Skeletal muscle tissue (tissue), 4 donors: Measurements from ENCODE around the gene CPA5. TPM values are rescaled to one million over a fixed set of nuclear protein-coding genes. Genes with fewer than 3 reads are reported as not detected.

Source experiments
- H3K27ac ChIP-seq: one replicate; pipeline ENCODE4 v1.7.0; 2013; ENCODE audit warnings: mild to moderate bottlenecking, low read depth, low read length, inconsistent platforms
- H3K27me3 ChIP-seq, 3 donors: one replicate each; pipeline ENCODE4 v1.7.0; 2013; ENCODE audit warnings: low read length in 3 of 3; ENCODE audit not compliant: control insufficient read depth in 3 of 3, insufficient read depth in 3 of 3
- H3K36me3 ChIP-seq, 3 donors: one replicate each; pipeline ENCODE4 v1.7.0; 2013; ENCODE audit warnings: low read length in 3 of 3; ENCODE audit not compliant: control insufficient read depth in 3 of 3, insufficient read depth in 3 of 3
- H3K4me1 ChIP-seq, 3 donors: one replicate each; pipeline ENCODE4 v1.7.0; 2013; ENCODE audit warnings: low read length in 3 of 3, mild to moderate bottlenecking in 3 of 3; ENCODE audit not compliant: control insufficient read depth in 3 of 3, insufficient read depth in 3 of 3
- H3K4me3 ChIP-seq, 3 donors: one replicate each; pipeline ENCODE4 v1.7.0; 2013; ENCODE audit warnings: low read length in 3 of 3
- H3K9ac ChIP-seq, 3 donors: one replicate each; pipeline ENCODE4 v1.7.0; 2013; ENCODE audit warnings: low read length in 3 of 3, mild to moderate bottlenecking in 3 of 3, moderate library complexity in 2 of 3, low read depth in 1 of 3
- H3K9me3 ChIP-seq, 3 donors: one replicate each; pipeline ENCODE4 v1.7.0; 2013; ENCODE audit warnings: low read length in 3 of 3; ENCODE audit not compliant: control insufficient read depth in 3 of 3
- total RNA-seq: library from RNA; depleted of rRNA; stranded (reverse); fragments of >200 nt; gene quantifications from one replicate; pipeline ENCODE4 v1.2.3, GENCODE V29; 2014
- donor health status: Osteomylitis.

The CPA5 gene
- total RNA-seq, 1 donor from 2014 or later = not detected

DNA sequence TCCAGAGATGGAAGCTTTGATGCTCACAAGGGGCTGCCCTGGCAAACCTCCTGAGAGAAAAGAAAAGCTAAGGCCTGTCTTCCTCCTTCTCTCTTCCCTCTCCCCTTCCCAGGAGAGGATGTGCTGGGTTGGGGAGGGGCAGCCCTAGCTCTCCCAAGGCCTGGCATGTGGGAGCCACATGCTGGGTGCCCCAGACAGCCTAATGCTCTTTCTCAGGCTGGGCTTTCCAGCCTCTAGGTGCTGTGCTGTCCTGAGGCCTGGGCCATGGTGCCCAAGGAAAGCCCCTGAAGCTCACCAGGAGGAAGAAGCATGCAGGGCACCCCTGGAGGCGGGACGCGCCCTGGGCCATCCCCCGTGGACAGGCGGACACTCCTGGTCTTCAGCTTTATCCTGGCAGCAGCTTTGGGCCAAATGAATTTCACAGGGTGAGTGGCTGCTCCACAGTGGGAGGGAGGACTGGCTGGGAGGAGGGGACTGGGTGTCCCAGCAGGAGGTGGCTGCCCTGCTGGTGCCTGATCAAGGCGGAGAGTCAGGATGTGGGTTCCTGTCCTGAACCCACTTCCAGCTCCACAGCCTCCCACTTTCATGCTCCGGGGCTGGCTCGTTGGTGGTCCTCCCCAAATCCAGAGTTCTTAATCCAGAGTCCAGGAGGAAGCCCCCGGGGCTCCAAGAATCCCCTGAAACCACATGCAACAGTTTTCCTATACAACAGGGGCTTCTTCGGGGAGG is 1.7 kb downstream of the CPA5 start:
- Histone ChIP-seq H3K36me3 (no peaks in the 10 kb centered on the region), H3K4me3 (no peak overlapping the region), H3K4me1 (peaks cover under 1 to 12% (median 11%) of the 10 kb centered on the region in 3 donors), H3K9me3 (no peaks in the 10 kb centered on the region), H3K27ac (no peak overlapping the region), H3K27me3 (peaks cover 0 to 9% (median 5%) of the 10 kb centered on the region in 3 donors), H3K9ac (no peak overlapping the region)

DNA sequence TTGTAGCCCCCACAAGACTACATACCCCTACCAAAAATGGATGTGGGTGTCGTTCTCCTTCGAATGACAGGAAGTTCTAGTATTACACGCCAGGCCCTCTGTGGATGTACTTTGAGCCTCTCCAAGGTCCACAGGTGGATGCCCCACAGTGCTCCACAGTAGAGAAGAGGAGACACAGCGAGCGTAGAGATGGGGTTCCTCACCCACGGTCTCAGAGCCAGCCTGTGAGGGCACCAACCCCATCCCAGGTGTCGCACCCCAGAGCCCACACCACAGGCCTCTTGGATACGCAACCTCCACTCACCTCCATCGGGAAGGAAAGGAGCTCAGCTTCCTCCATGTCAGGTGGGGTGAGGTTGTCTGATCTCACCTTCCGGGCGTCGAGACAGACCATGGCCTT is 2.3 kb downstream of the CPA5 start:
- no peaks in the 10 kb centered on the region for H3K36me3 ChIP-seq
- no peaks in the 10 kb centered on the region for H3K9me3 ChIP-seq
- H3K9ac ChIP-seq = no peak overlapping the region
- no peak overlapping the region for H3K27ac ChIP-seq
- peaks cover 5 to 16% (median 15%) of the 10 kb centered on the region in 3 donors for H3K4me1 ChIP-seq
- H3K27me3 ChIP-seq = peaks cover 3 to 15% (median 11%) of the 10 kb centered on the region in 3 donors
- no peak overlapping the region for H3K4me3 ChIP-seq

DNA sequence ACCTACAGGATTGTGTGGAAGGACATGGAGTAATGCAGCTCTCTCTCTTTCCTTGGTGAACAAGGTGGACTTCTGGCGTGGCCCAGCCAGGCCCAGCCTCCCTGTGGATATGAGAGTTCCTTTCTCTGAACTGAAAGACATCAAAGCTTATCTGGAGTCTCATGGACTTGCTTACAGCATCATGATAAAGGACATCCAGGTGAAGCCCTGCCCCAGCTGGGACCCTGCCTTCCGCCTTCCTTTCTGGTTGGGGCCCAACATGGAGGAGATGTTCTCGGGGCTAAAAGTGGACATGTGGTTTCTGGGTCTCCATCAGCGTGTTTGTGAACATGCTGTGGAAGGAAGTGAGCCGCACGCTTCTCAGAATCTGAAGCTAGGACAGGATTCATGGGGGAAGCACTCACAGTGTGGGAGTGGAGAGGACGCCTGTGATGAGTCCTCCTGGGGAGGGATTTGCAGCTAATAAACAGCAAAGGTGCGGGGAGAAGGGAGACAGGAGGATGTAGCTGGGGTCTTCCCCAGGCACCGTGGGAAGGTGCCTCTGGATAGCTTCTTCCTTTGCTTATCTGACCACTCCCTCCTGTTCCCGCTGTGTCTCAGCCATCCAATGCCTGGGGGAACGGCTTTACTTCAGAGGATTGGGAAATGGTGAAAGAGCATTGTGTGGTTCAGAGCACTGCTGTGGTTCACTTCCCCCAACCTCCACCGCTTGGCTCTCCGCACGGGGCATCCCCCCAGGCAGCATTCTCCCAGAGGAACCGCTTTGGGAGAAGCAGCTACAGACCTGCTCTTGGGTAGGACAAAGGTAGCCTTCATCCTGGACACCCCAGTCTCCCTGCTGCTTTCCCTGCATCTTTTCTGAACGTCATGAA is 5.5 kb downstream of the CPA5 start:
- H3K36me3 ChIP-seq = no peaks in the 10 kb centered on the region
- peaks cover 9 to 25% (median 19%) of the 10 kb centered on the region in 3 donors for H3K4me1 ChIP-seq
- peaks cover 3 to 20% (median 12%) of the 10 kb centered on the region in 3 donors for H3K27me3 ChIP-seq
- H3K27ac ChIP-seq = peak overlapping the region; percentile 68
- H3K9me3 ChIP-seq = no peaks in the 10 kb centered on the region
- no peak overlapping the region for H3K4me3 ChIP-seq
- H3K9ac ChIP-seq = no peak overlapping the region

DNA sequence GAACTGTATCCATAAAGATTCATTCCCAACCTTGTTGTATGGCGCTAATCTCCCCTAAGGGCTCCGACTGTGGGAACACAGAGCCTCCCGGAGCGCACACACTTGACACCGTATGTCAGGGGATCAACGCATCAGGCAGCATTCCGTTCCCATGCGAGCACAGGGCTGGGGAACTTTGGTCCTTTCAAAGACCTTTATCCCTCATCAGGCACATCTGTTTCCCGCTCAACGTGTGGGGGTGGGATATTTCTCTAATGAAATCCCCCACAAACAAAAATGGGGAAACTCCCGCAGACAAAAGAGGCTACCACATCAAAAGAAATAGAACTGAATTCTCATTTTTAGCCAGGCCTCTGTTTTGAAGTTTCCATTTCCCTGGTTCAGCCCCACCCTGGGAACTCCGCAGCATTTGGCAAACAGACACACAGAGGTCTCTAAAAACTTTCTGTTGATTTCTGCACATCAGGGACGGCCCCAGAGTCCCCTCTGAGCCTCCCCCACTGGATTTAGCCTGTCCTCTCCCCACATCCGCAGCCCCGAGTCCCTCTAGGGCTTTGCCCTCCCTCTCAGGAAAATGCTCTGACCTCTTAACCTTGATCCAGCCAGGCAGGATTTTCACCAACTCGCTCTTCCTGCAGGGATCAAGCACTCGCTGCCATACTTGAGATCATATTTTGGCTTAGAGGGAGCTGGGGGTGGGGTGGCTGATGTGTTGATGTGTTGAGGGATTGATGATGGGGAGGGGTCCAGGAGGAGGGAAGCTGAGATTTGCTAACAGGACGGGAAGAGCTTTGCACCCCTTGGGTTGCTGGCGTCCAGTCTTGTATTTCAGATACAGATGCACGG is 6.6 kb downstream of the CPA5 start:
- Histone ChIP-seq H3K36me3 (no peaks in the 10 kb centered on the region), H3K4me1 (peaks cover 13 to 31% (median 24%) of the 10 kb centered on the region in 3 donors), H3K9ac (peak overlapping the region in 1 of 3 donors; percentile 16), H3K27me3 (peaks cover 3 to 20% (median 12%) of the 10 kb centered on the region in 3 donors), H3K27ac (peak overlapping the region; percentile 68), H3K9me3 (no peaks in the 10 kb centered on the region), H3K4me3 (no peak overlapping the region)

DNA sequence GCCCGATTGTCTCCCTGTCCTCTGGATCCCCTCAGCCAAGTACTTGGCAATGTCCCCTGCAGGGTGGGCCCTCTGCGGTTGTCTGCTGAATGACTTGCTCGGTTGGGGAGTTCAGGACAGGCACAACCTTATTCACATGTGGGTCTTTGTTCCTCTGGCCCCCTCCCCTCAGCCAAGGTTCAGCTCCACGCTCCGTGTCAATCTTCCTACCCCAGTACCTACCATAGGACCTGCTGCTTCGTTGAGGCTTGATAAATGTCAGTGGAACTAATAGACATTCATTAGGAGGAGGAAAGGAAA is 7.1 kb downstream of the CPA5 start:
- Histone ChIP-seq H3K4me1 (peaks cover 18 to 36% (median 30%) of the 10 kb centered on the region in 3 donors), H3K27ac (peak overlapping the region; percentile 68), H3K9ac (no peak overlapping the region)

DNA sequence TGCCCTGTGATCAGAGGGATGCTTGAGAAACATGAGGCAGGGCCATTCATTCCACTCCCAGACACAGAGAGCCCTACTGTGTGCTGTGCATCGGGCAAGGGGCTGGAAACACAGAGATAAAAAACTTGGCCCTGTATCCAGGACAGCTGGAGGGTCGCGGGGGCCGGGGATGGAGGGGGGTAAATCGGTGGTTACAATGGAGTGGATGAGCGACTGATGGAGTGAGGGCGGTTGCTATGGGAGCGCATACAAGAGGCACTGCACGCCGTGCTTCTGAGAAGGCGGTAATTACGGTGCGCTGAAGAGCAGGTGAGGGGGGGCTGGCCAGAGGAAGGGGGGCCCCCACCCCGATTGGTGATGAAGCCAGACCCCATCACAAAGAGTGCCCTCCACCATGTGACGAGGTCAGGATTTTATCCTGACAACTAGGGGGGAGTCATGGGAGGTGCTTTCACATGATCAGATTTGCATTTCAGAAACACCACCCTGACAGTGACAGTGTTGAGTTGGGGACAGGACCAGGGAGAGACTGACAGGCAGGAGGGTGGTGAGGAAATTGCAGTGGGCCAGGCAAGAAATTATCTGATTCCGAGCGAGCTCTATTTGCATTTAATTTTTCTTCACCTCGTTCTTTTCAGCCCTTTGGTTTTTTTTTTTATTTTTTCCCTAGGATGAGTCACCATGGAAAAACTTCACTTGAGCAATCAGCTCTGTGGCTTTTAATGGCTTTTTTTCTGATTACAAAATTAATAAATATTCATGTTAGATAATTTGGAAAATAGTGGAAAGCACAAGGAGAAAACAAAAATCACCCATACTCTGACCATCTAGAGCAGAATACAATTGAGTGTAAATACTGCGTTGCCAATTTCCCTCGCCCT is 7.8 kb downstream of the CPA5 start:
- peaks cover 21 to 38% (median 34%) of the 10 kb centered on the region in 3 donors for H3K4me1 ChIP-seq
- no peak overlapping the region for H3K4me3 ChIP-seq
- peak overlapping the region; percentile 68 for H3K27ac ChIP-seq
- H3K27me3 ChIP-seq = peaks cover 3 to 20% (median 12%) of the 10 kb centered on the region in 3 donors
- H3K36me3 ChIP-seq = no peaks in the 10 kb centered on the region
- H3K9ac ChIP-seq = peak overlapping the region in 1 of 3 donors; percentile 33
- H3K9me3 ChIP-seq = no peaks in the 10 kb centered on the region

More for the DNA sequence above, 7.1 kb downstream of the CPA5 start:
- H3K9me3 ChIP-seq = no peaks in the 10 kb centered on the region
- peaks cover 3 to 20% (median 12%) of the 10 kb centered on the region in 3 donors for H3K27me3 ChIP-seq
- H3K36me3 ChIP-seq = no peaks in the 10 kb centered on the region
- H3K4me3 ChIP-seq = no peak overlapping the region

DNA sequence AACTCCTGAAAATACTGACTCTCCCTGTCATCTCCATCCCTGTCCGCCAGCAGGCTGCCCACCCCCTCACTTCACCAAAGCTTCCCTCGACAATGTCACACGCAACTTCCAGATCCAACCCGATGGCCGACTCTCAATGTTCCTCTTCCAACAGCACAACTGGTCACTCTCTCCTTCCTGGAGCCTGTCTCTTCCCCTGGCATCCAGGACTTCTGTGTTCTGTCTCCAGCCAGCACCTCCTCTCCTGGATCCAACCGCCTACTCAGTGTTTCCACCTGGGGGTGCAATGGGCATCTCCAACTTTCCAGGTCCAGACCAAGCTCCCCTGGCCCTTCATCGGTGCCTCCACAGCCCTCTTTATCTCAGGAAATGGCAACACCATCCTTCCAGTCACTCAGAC is 8.6 kb downstream of the CPA5 start:
- Histone ChIP-seq H3K4me3 (no peak overlapping the region), H3K27me3 (peaks cover 3 to 20% (median 12%) of the 10 kb centered on the region in 3 donors), H3K36me3 (no peaks in the 10 kb centered on the region), H3K4me1 (peaks cover 21 to 38% (median 34%) of the 10 kb centered on the region in 3 donors), H3K9ac (no peak overlapping the region), H3K9me3 (no peaks in the 10 kb centered on the region), H3K27ac (no peak overlapping the region)

DNA sequence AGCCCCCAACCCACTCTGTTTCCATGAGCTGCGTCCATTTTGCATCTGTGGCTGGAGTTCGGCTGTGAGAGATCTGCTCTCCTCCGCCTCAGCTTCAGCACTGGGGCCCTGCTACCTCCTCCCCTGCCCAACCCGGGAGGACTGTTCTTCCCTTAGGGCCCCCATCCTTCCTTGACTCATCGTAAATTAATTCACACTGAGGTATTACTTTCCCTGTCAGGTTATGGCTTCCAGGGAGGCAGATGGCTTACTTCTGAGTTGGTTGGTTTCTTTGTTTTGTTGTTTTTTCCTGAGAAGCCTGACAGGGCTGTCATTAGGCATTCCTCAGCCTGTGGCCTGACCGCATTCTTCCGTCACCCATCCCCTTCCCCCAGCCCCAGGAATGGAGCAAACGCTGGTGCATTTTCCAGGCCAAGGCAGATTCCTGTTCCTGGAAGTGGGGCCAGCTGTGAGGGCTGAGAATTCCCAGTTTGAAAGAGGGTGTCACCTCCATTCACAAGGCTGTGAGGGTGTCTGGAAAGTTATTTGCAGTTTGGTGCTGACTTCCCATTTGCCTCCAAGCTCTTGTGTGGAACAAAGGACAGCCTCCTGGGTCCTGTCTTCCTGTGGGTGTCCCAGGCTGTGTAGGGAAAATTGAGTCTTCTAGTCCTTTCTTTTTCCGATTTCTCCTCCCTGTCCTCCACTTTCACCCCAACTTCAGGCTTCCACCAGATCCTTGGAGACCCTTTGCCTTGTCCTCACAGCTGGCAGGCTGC is 11.7 kb downstream of the CPA5 start:
- Histone ChIP-seq H3K27ac (peak overlapping the region; percentile 77), H3K4me3 (peak overlapping the region in 1 of 3 donors; percentile 29), H3K9ac (peak overlapping the region; percentile 30 to 50 (median 32)), H3K36me3 (no peaks in the 10 kb centered on the region), H3K4me1 (peaks cover 20 to 28% (median 23%) of the 10 kb centered on the region in 3 donors), H3K27me3 (peaks cover 3 to 11% (median 8%) of the 10 kb centered on the region in 3 donors), H3K9me3 (peaks cover 0 to 8% (median 8%) of the 10 kb centered on the region in 3 donors)
